ENCODE data around the gene PTPRO. TPM values are rescaled to one million over a fixed set of nuclear protein-coding genes. Genes with fewer than 3 reads are reported as not detected.
"Not testable (repeated sequence)": the region's sequence is repeated elsewhere in the genome, so short reads cannot be mapped to it uniquely, and the experiment has no call there.

The PTPRO gene
- total RNA-seq, 1 donor from 2014 or later, result 0.49 TPM

- Histone ChIP-seq H3K4me1 (no peaks in the 10 kb centered on the region), H3K27ac (no peak overlapping the region), H3K9me3 (no peaks in the 10 kb centered on the region), H3K4me3 (no peak overlapping the region), H3K36me3 (no peaks in the 10 kb centered on the region), H3K27me3 (no peaks in the 10 kb centered on the region)
- no peak for DNase-seq (ENCODE audit: extremely low spot score in 2 of 2)
- no peak for TF ChIP-seq POLR2AphosphoS5 (IDR thresholded peaks at IDR 0.05; ENCODE audit: insufficient read depth in 1 of 2, low read depth in 1 of 2)
- TF ChIP-seq, protein P1, sequence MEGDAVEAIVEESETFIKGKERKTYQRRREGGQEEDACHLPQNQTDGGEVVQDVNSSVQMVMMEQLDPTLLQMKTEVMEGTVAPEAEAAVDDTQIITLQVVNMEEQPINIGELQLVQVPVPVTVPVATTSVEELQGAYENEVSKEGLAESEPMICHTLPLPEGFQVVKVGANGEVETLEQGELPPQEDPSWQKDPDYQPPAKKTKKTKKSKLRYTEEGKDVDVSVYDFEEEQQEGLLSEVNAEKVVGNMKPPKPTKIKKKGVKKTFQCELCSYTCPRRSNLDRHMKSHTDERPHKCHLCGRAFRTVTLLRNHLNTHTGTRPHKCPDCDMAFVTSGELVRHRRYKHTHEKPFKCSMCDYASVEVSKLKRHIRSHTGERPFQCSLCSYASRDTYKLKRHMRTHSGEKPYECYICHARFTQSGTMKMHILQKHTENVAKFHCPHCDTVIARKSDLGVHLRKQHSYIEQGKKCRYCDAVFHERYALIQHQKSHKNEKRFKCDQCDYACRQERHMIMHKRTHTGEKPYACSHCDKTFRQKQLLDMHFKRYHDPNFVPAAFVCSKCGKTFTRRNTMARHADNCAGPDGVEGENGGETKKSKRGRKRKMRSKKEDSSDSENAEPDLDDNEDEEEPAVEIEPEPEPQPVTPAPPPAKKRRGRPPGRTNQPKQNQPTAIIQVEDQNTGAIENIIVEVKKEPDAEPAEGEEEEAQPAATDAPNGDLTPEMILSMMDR (IDR thresholded peaks at IDR 0.05), result no peak
- TF ChIP-seq POLR2A (IDR thresholded peaks at IDR 0.05), result no peak
- intact Hi-C loops (cut with DNase I), result no loop called here
Measured at GRCh38 chr12:15605881-15606590, 283.7 kb downstream of the PTPRO start.

GRCh38 chr12:15608406-15608805 lies 286.1 kb downstream of the PTPRO start:
- no peak overlapping the region for H3K4me3 ChIP-seq
- no peaks in the 10 kb centered on the region for H3K36me3 ChIP-seq
- H3K27me3 ChIP-seq, result no peaks in the 10 kb centered on the region
- DNase-seq (ENCODE audit: extremely low spot score in 2 of 2), result no peak
- no peaks in the 10 kb centered on the region for H3K4me1 ChIP-seq
- H3K27ac ChIP-seq, result no peak overlapping the region
- TF ChIP-seq POLR2AphosphoS5 (IDR thresholded peaks at IDR 0.05; ENCODE audit: insufficient read depth in 1 of 2, low read depth in 1 of 2), result no peak
- TF ChIP-seq, protein P1 (IDR thresholded peaks at IDR 0.05), result no peak
- no peak for TF ChIP-seq POLR2A (IDR thresholded peaks at IDR 0.05)
- intact Hi-C loops (cut with DNase I), result no loop called here
- no peaks in the 10 kb centered on the region for H3K9me3 ChIP-seq

DNA sequence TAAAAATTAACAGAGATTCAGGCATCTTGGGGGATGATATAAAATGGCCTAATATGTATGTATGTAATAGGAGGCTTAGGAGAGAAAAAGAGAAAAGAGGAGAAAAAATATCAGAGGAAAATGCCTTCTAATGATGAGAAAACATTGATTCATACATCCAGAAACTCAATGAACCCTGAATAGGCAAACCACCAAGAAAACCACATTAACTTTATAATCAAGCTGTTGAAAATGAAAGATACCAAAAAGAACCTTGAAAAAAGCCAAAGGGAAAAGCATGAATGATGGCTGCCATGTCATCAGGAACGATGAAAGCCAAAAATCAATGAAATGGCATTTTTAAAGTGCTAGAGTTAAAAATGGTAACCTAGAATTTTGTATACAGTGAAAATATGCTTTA lies 286.6 kb downstream of the PTPRO start:
- H3K36me3 ChIP-seq, result no peaks in the 10 kb centered on the region
- no peak overlapping the region for H3K27ac ChIP-seq
- TF ChIP-seq, protein P1 (IDR thresholded peaks at IDR 0.05), result no peak
- intact Hi-C loops (cut with DNase I), result no loop called here
- no peaks in the 10 kb centered on the region for H3K27me3 ChIP-seq
- no peaks in the 10 kb centered on the region for H3K9me3 ChIP-seq
- no peaks in the 10 kb centered on the region for H3K4me1 ChIP-seq
- DNase-seq (ENCODE audit: extremely low spot score in 2 of 2), result no peak
- H3K4me3 ChIP-seq, result no peak overlapping the region

DNA sequence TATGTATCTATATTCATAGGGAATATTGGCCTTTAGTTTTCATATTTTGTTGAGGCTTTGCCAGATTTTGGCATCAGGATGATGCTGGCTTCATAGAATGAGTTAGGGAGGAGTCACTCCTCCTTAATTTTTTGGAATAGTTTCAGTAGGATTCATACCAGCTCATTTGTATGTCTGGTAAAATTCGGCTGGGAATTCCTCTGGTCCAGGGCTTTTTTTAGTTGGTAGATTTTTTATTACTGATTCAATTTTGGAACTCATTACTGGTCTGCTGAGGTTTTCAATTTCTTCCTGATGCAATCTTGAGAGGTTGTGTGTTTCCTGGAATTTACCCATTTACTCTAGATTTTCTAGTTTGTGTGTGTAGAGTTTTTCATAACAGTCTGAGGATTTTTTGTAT lies 291.7 kb downstream of the PTPRO start:
- intact Hi-C loops (cut with DNase I), result no loop called here
- no peak for TF ChIP-seq POLR2AphosphoS5 (IDR thresholded peaks at IDR 0.05; ENCODE audit: insufficient read depth in 1 of 2, low read depth in 1 of 2)
- TF ChIP-seq, protein P1 (IDR thresholded peaks at IDR 0.05), result no peak
- no peak for TF ChIP-seq POLR2A (IDR thresholded peaks at IDR 0.05)
- no peak overlapping the region for H3K27ac ChIP-seq

DNA sequence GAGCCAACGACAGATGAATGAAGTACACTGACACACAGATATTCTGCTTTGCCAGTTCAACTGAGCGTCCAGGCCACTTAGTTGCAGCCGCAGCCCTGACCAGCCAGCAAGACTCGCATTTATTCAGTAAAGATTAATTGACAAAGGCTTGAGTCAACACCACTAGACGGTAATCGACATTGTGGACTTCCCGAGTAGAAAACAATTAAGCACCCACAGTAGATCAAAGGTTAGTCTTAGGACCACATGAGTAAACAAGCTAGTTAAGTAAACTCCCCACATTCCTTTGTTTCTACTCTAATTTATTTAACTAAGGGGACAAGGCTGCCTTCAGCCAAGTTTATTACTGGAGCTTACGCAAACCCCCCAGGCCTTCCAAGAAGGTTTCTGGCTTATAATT lies 294.2 kb downstream of the PTPRO start:
- DNase-seq (ENCODE audit: extremely low spot score in 2 of 2); H3K4me3 ChIP-seq; H3K27me3 ChIP-seq; H3K4me1 ChIP-seq; H3K9me3 ChIP-seq; intact Hi-C loops (cut with DNase I); H3K27ac ChIP-seq: not testable (repeated sequence)
- H3K36me3 ChIP-seq, result peaks cover 0 to 20% of the 10 kb centered on the region in 2 donors

More for the DNA sequence above, 291.7 kb downstream of the PTPRO start:
- Histone ChIP-seq H3K4me1 (no peaks in the 10 kb centered on the region), H3K27me3 (no peaks in the 10 kb centered on the region), H3K36me3 (peaks cover 0 to 4% of the 10 kb centered on the region in 2 donors), H3K4me3 (no peak overlapping the region), H3K9me3 (no peaks in the 10 kb centered on the region)
- DNase-seq (ENCODE audit: extremely low spot score in 2 of 2), result no peak
